ENCODE measurements around the gene RAP1A.
A peak's percentile ranks its signal among the peaks of the same experiment; 100 is the strongest.

RAP1A gene

GRCh38 chr1:111639602-111640198, 20.1 kb downstream of the RAP1A start:
- peaks cover 14% of the 10 kb centered on the region for H3K36me3 Mint-ChIP-seq (ENCODE audit: insufficient read depth)
- no peaks in the 10 kb centered on the region for H3K27me3 Mint-ChIP-seq
- peaks cover 64% of the 10 kb centered on the region for H3K4me1 Mint-ChIP-seq
- peak overlapping the region; percentile 86 for H3K27ac Mint-ChIP-seq (ENCODE audit: low read depth)
- ATAC-seq (replicated peaks; ENCODE audit: extremely low read depth, poor library complexity, severe bottlenecking): no peak
- DNase-seq (ENCODE audit: low spot score in 2 of 2): no peak
- H3K4me3 Mint-ChIP-seq: no peak overlapping the region
- no peaks in the 10 kb centered on the region for H3K9me3 Mint-ChIP-seq

GRCh38 chr1:111643097-111643496, 23.5 kb downstream of the RAP1A start:
- ATAC-seq (replicated peaks; ENCODE audit: extremely low read depth, poor library complexity, severe bottlenecking) (no peak), DNase-seq (ENCODE audit: low spot score in 2 of 2) (no peak)
- no peak overlapping the region for H3K4me3 Mint-ChIP-seq
- no peak overlapping the region for H3K27ac Mint-ChIP-seq (ENCODE audit: low read depth)
- H3K4me1 Mint-ChIP-seq: peaks cover 68% of the 10 kb centered on the region
- no peaks in the 10 kb centered on the region for H3K27me3 Mint-ChIP-seq
- no peaks in the 10 kb centered on the region for H3K9me3 Mint-ChIP-seq
- H3K36me3 Mint-ChIP-seq (ENCODE audit: insufficient read depth): peaks cover 14% of the 10 kb centered on the region

DNA sequence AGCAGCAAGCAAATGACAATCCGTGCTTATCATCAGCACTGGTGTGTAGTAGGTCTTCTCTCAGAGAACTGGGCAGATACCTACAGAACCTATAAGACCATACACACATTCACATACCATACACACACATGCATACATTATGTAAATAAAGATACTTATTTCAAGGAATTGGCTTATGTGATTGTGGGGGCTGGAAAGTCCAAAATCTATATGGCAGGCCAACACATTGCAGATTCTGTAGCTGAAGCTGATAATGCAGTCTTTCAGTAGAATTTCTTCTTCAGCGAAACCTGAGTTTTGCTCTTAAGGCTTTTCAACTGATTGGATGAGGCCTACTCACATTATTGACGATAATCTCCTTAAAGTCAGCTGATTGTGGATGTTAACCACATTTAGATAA, 24.1 kb downstream of the RAP1A start:
- no peaks in the 10 kb centered on the region for H3K27me3 Mint-ChIP-seq
- H3K4me3 Mint-ChIP-seq: no peak overlapping the region
- ATAC-seq (replicated peaks; ENCODE audit: extremely low read depth, poor library complexity, severe bottlenecking) (no peak), DNase-seq (ENCODE audit: low spot score in 2 of 2) (no peak)
- no peaks in the 10 kb centered on the region for H3K9me3 Mint-ChIP-seq
- peaks cover 15% of the 10 kb centered on the region for H3K36me3 Mint-ChIP-seq (ENCODE audit: insufficient read depth)
- H3K27ac Mint-ChIP-seq (ENCODE audit: low read depth): no peak overlapping the region
- peaks cover 68% of the 10 kb centered on the region for H3K4me1 Mint-ChIP-seq

- Mint-ChIP-seq H3K4me1 (peaks cover 69% of the 10 kb centered on the region), H3K27me3 (no peaks in the 10 kb centered on the region), H3K9me3 (no peaks in the 10 kb centered on the region), H3K4me3 (no peak overlapping the region), H3K36me3 (ENCODE audit: insufficient read depth) (peaks cover 19% of the 10 kb centered on the region), H3K27ac (ENCODE audit: low read depth) (peak overlapping the region; percentile 67)
- ATAC-seq (replicated peaks; ENCODE audit: extremely low read depth, poor library complexity, severe bottlenecking): no peak
- no peak for DNase-seq (ENCODE audit: low spot score in 2 of 2)
These were observed 24.9 kb downstream of the RAP1A start for GRCh38 chr1:111644506-111644905.

DNA sequence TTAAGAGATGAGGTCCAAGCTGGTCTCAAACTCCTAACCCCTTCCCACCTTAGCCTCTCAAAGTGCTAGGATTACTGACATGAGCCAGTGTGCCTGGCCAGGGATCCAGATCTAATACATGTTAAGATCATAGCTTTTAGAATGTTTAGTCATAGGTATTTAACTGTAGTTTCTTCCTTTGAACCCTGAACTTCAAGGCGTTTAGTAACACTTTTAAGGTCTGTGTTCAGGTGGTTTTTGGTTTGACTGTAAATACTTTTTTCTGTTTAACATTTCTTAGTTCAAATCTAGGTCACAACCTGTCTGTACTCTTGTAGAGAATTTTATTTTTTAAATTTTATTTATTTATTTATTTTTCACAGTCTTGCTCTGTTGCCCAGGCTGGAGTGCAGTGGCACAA, 28.1 kb downstream of the RAP1A start:
- ATAC-seq (replicated peaks; ENCODE audit: extremely low read depth, poor library complexity, severe bottlenecking): peak; percentile 67
- Mint-ChIP-seq H3K4me3 (peak overlapping the region; percentile 44), H3K36me3 (ENCODE audit: insufficient read depth) (peaks cover 14% of the 10 kb centered on the region), H3K4me1 (peaks cover 73% of the 10 kb centered on the region), H3K27me3 (no peaks in the 10 kb centered on the region), H3K27ac (ENCODE audit: low read depth) (peak overlapping the region; percentile 69), H3K9me3 (no peaks in the 10 kb centered on the region)
- DNase-seq (ENCODE audit: low spot score in 2 of 2): no peak

GRCh38 chr1:111648806-111649205, 29.2 kb downstream of the RAP1A start:
- Mint-ChIP-seq H3K36me3 (ENCODE audit: insufficient read depth) (peaks cover 10% of the 10 kb centered on the region), H3K4me3 (peak overlapping the region; percentile 44), H3K4me1 (peaks cover 74% of the 10 kb centered on the region), H3K27ac (ENCODE audit: low read depth) (peak overlapping the region; percentile 69), H3K27me3 (no peaks in the 10 kb centered on the region), H3K9me3 (no peaks in the 10 kb centered on the region)
- DNase-seq (ENCODE audit: low spot score in 2 of 2) (no peak), ATAC-seq (replicated peaks; ENCODE audit: extremely low read depth, poor library complexity, severe bottlenecking) (no peak)

- no peak for DNase-seq (ENCODE audit: low spot score in 2 of 2)
- H3K27me3 Mint-ChIP-seq: no peaks in the 10 kb centered on the region
- no peak for ATAC-seq (replicated peaks; ENCODE audit: extremely low read depth, poor library complexity, severe bottlenecking)
- no peaks in the 10 kb centered on the region for H3K9me3 Mint-ChIP-seq
- no peak overlapping the region for H3K4me3 Mint-ChIP-seq
- peak overlapping the region; percentile 69 for H3K27ac Mint-ChIP-seq (ENCODE audit: low read depth)
- peaks cover 73% of the 10 kb centered on the region for H3K4me1 Mint-ChIP-seq
- peaks cover 10% of the 10 kb centered on the region for H3K36me3 Mint-ChIP-seq (ENCODE audit: insufficient read depth)
These were observed 29.6 kb downstream of the RAP1A start for GRCh38 chr1:111649227-111649626.

DNA sequence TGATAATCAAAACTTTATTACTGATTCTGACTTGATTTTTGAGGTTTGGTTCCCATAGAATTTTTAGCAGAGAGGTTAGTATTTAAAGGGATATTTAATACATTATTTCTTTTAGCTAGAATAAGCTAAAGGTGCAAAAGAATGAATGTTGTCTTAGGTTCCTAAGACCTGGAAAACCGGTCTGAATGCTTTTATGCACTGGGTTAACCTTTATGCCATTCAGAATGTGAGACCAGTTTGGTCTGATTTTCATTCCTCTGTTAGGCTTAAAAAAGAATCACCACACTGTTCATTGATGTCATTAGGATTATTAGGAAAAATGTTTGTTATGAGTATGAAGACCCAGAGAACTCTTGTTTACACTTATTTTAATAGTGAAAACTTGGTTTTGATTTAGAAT, 30.1 kb downstream of the RAP1A start:
- peaks cover 10% of the 10 kb centered on the region for H3K36me3 Mint-ChIP-seq (ENCODE audit: insufficient read depth)
- H3K27me3 Mint-ChIP-seq: no peaks in the 10 kb centered on the region

GRCh38 chr1:111653709-111654108, 34.1 kb downstream of the RAP1A start:
- H3K36me3 Mint-ChIP-seq (ENCODE audit: insufficient read depth): peaks cover 9% of the 10 kb centered on the region
- no peak for DNase-seq (ENCODE audit: low spot score in 2 of 2)
- no peaks in the 10 kb centered on the region for H3K27me3 Mint-ChIP-seq
- no peak for ATAC-seq (replicated peaks; ENCODE audit: extremely low read depth, poor library complexity, severe bottlenecking)
- peaks cover 63% of the 10 kb centered on the region for H3K4me1 Mint-ChIP-seq
- H3K4me3 Mint-ChIP-seq: no peak overlapping the region
- no peaks in the 10 kb centered on the region for H3K9me3 Mint-ChIP-seq
- H3K27ac Mint-ChIP-seq (ENCODE audit: low read depth): peak overlapping the region; percentile 16

More for the DNA sequence above, 30.1 kb downstream of the RAP1A start:
- Mint-ChIP-seq H3K4me3 (no peak overlapping the region), H3K4me1 (peaks cover 73% of the 10 kb centered on the region), H3K27ac (ENCODE audit: low read depth) (no peak overlapping the region), H3K9me3 (no peaks in the 10 kb centered on the region)
- DNase-seq (ENCODE audit: low spot score in 2 of 2) (no peak), ATAC-seq (replicated peaks; ENCODE audit: extremely low read depth, poor library complexity, severe bottlenecking) (no peak)

GRCh38 chr1:111654839-111655238, 35.2 kb downstream of the RAP1A start:
- ATAC-seq (replicated peaks; ENCODE audit: extremely low read depth, poor library complexity, severe bottlenecking): no peak
- peaks cover 57% of the 10 kb centered on the region for H3K4me1 Mint-ChIP-seq
- H3K36me3 Mint-ChIP-seq (ENCODE audit: insufficient read depth): peaks cover 5% of the 10 kb centered on the region
- no peaks in the 10 kb centered on the region for H3K27me3 Mint-ChIP-seq
- no peak overlapping the region for H3K4me3 Mint-ChIP-seq
- no peaks in the 10 kb centered on the region for H3K9me3 Mint-ChIP-seq
- DNase-seq (ENCODE audit: low spot score in 2 of 2): no peak
- peak overlapping the region; percentile 68 for H3K27ac Mint-ChIP-seq (ENCODE audit: low read depth)

GRCh38 chr1:111656086-111657017, 36.8 kb downstream of the RAP1A start:
- Mint-ChIP-seq H3K9me3 (no peaks in the 10 kb centered on the region), H3K27me3 (no peaks in the 10 kb centered on the region), H3K4me1 (peaks cover 45% of the 10 kb centered on the region), H3K27ac (ENCODE audit: low read depth) (peak overlapping the region; percentile 54), H3K36me3 (ENCODE audit: insufficient read depth) (peaks cover 5% of the 10 kb centered on the region), H3K4me3 (no peak overlapping the region)
- ATAC-seq (replicated peaks; ENCODE audit: extremely low read depth, poor library complexity, severe bottlenecking): no peak
- no peak for DNase-seq (ENCODE audit: low spot score in 2 of 2)

- Mint-ChIP-seq H3K27ac (ENCODE audit: low read depth) (no peak overlapping the region), H3K27me3 (no peaks in the 10 kb centered on the region), H3K4me1 (peaks cover 43% of the 10 kb centered on the region), H3K36me3 (ENCODE audit: insufficient read depth) (peaks cover 9% of the 10 kb centered on the region), H3K4me3 (no peak overlapping the region), H3K9me3 (no peaks in the 10 kb centered on the region)
- ATAC-seq (replicated peaks; ENCODE audit: extremely low read depth, poor library complexity, severe bottlenecking) (no peak), DNase-seq (ENCODE audit: low spot score in 2 of 2) (no peak)
These were observed 39.0 kb downstream of the RAP1A start for GRCh38 chr1:111658622-111659021.
